ENCODE results near the gene BFAR. TPM values are rescaled to one million over a fixed set of nuclear protein-coding genes. Genes with fewer than 3 reads are reported as not detected.

BFAR gene
- total and polyA plus RNA-seq, 9 of the 15 experiments (the other 6 are each of a cell fraction or from before 2014, with no cell fraction given) = 45.0 to 82.6 (median 60.4) TPM

GRCh38 chr16:14629919-14630619 is 2.7 kb upstream of the BFAR start, which contains the start of gene PARN (continued):
- TF ChIP-seq, protein P1, sequence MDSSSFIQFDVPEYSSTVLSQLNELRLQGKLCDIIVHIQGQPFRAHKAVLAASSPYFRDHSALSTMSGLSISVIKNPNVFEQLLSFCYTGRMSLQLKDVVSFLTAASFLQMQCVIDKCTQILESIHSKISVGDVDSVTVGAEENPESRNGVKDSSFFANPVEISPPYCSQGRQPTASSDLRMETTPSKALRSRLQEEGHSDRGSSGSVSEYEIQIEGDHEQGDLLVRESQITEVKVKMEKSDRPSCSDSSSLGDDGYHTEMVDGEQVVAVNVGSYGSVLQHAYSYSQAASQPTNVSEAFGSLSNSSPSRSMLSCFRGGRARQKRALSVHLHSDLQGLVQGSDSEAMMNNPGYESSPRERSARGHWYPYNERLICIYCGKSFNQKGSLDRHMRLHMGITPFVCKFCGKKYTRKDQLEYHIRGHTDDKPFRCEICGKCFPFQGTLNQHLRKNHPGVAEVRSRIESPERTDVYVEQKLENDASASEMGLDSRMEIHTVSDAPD (CRISPR knock-in tag; IDR thresholded peaks at IDR 0.05) = no peak
- no peak for TF ChIP-seq HMG20A (CRISPR knock-in tag; conservative IDR thresholded peaks at IDR 0.05)
- TF ChIP-seq RFX5 (IDR thresholded peaks at IDR 0.05; ENCODE audit: low read depth, low read length) = no peak
- peak; percentile 86 for TF ChIP-seq L3MBTL2 (IDR thresholded peaks at IDR 0.05)
- TF ChIP-seq MEF2D (tag; conservative IDR thresholded peaks at IDR 0.05; ENCODE audit: low read depth) = no peak
- TF ChIP-seq ZNF740 (CRISPR knock-in tag; IDR thresholded peaks at IDR 0.05) = no peak
- no peak for TF ChIP-seq ZNF740 (tag; IDR thresholded peaks at IDR 0.05)
- TF ChIP-seq SNIP1 (IDR thresholded peaks at IDR 0.05; ENCODE audit: low read depth) = no peak
- no peak for TF ChIP-seq ZNF695 (CRISPR knock-in tag; IDR thresholded peaks at IDR 0.05)
- TF ChIP-seq, protein P2, sequence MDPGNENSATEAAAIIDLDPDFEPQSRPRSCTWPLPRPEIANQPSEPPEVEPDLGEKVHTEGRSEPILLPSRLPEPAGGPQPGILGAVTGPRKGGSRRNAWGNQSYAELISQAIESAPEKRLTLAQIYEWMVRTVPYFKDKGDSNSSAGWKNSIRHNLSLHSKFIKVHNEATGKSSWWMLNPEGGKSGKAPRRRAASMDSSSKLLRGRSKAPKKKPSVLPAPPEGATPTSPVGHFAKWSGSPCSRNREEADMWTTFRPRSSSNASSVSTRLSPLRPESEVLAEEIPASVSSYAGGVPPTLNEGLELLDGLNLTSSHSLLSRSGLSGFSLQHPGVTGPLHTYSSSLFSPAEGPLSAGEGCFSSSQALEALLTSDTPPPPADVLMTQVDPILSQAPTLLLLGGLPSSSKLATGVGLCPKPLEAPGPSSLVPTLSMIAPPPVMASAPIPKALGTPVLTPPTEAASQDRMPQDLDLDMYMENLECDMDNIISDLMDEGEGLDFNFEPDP (CRISPR knock-in tag; IDR thresholded peaks at IDR 0.05) = no peak
- TF ChIP-seq CREB1 (IDR thresholded peaks at IDR 0.05) = peak; percentile 89
- peak; percentile 84 for TF ChIP-seq CREB1 (CRISPR knock-in tag; IDR thresholded peaks at IDR 0.05)
- no peak for TF ChIP-seq ZNF3 (CRISPR knock-in tag; IDR thresholded peaks at IDR 0.05)
- no peak for TF ChIP-seq TRIM25 (IDR thresholded peaks at IDR 0.05; ENCODE audit: borderline replicate concordance)
- TF ChIP-seq RFX7 (CRISPR knock-in tag; IDR thresholded peaks at IDR 0.05) = no peak
- no peak for TF ChIP-seq KLF10 (CRISPR knock-in tag; IDR thresholded peaks at IDR 0.05)
- TF ChIP-seq THRA (IDR thresholded peaks at IDR 0.05) = no peak
- no peak for TF ChIP-seq PCBP1 (IDR thresholded peaks at IDR 0.05; ENCODE audit: low read depth, low read length, poor library complexity, severe bottlenecking)
- TF ChIP-seq OTX1 (CRISPR knock-in tag; IDR thresholded peaks at IDR 0.05) = no peak
- no peak for TF ChIP-seq ZNF324 (CRISPR knock-in tag; IDR thresholded peaks at IDR 0.05)
- no peak for TF ChIP-seq ZNF140 (CRISPR knock-in tag; IDR thresholded peaks at IDR 0.05)
- TF ChIP-seq MECOM (CRISPR knock-in tag; IDR thresholded peaks at IDR 0.05) = no peak
- TF ChIP-seq RFX1 (IDR thresholded peaks at IDR 0.05) = no peak

Measured in K562 (cell line).